ENCODE measurements around the gene COG5. TPM values are rescaled to one million over a fixed set of nuclear protein-coding genes. Genes with fewer than 3 reads are reported as not detected.
"Not testable (repeated sequence)": the region's sequence is repeated elsewhere in the genome, so short reads cannot be mapped to it uniquely, and the experiment has no call there.

The COG5 gene
- total RNA-seq, 2 experiments from 2014 or later = 29.2 to 30.7 TPM

- no peak overlapping the region for H3K4me3 Mint-ChIP-seq
- peaks cover 5% of the 10 kb centered on the region for H3K36me3 Mint-ChIP-seq (ENCODE audit: low read depth)
- H3K9me3 Mint-ChIP-seq = no peaks in the 10 kb centered on the region
- ChIA-PET POLR2A (no interaction called here), CTCF (no interaction called here)
- H3K27me3 Mint-ChIP-seq = no peaks in the 10 kb centered on the region
- H3K4me1 Mint-ChIP-seq = no peaks in the 10 kb centered on the region
- no peak for DNase-seq
- no peak overlapping the region for H3K27ac Mint-ChIP-seq
These were observed 326.3 kb downstream of the COG5 start for GRCh38 chr7:107237451-107237850.

DNA sequence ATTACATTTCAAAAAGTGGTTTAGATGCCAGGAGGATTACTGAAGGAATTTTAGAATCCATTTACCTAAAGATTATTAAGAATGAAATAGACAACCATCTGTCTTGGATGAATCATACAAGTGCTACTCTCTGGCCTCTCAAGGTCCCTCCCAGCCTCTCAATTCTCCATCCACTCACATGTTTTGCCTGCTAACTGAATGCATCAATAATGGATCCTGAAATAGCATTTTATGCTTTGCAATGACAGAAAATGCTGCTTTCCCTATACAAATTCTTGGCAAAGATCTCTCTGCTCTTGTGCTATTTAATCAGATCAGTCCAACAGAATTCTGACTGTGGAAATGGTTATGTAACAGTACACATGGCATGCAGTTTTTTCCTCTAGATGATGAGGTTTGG is 326.9 kb downstream of the COG5 start:
- H3K27ac Mint-ChIP-seq = no peak overlapping the region
- ChIA-PET CTCF (interaction anchor here (0.7 to 1.0 kb wide), 2 partner anchors 12 to 571 kb away, joined by 3 read pairs; no protein-coding TSS in a partner anchor), POLR2A (interaction anchor here (0.7 kb wide), 1 partner anchor 94 kb away, joined by 3 read pairs; no protein-coding TSS in a partner anchor)
- no peak for DNase-seq
- peaks cover 5% of the 10 kb centered on the region for H3K36me3 Mint-ChIP-seq (ENCODE audit: low read depth)
- no peaks in the 10 kb centered on the region for H3K27me3 Mint-ChIP-seq
- H3K4me3 Mint-ChIP-seq = no peak overlapping the region
- H3K4me1 Mint-ChIP-seq = no peaks in the 10 kb centered on the region
- no peaks in the 10 kb centered on the region for H3K9me3 Mint-ChIP-seq

- ChIA-PET CTCF (interaction anchor here (0.6 kb wide), 1 partner anchor 455 kb away, joined by 3 read pairs; no protein-coding TSS in a partner anchor), POLR2A (no interaction called here)
These were observed 329.3 kb downstream of the COG5 start for GRCh38 chr7:107234436-107234835.

GRCh38 chr7:107233981-107234380 is 329.7 kb downstream of the COG5 start:
- Mint-ChIP-seq H3K9me3 (no peaks in the 10 kb centered on the region), H3K4me1 (no peaks in the 10 kb centered on the region), H3K36me3 (ENCODE audit: low read depth) (peaks cover 1% of the 10 kb centered on the region), H3K27ac (no peak overlapping the region), H3K4me3 (no peak overlapping the region), H3K27me3 (no peaks in the 10 kb centered on the region)
- ChIA-PET CTCF (interaction anchor here (0.6 kb wide), 1 partner anchor 454 kb away, joined by 3 read pairs; no protein-coding TSS in a partner anchor), POLR2A (no interaction called here)
- no peak for DNase-seq

More at GRCh38 chr7:107234436-107234835, 329.3 kb downstream of the COG5 start:
- Mint-ChIP-seq H3K9me3 (no peaks in the 10 kb centered on the region), H3K27me3 (no peaks in the 10 kb centered on the region), H3K4me1 (no peaks in the 10 kb centered on the region), H3K36me3 (ENCODE audit: low read depth) (peaks cover under 1% of the 10 kb centered on the region), H3K4me3 (no peak overlapping the region), H3K27ac (no peak overlapping the region)
- no peak for DNase-seq

- Mint-ChIP-seq H3K4me3 (no peak overlapping the region), H3K27ac (no peak overlapping the region), H3K36me3 (ENCODE audit: low read depth) (peaks cover 2% of the 10 kb centered on the region), H3K4me1 (no peaks in the 10 kb centered on the region), H3K9me3 (no peaks in the 10 kb centered on the region), H3K27me3 (no peaks in the 10 kb centered on the region)
- no peak for DNase-seq
- ChIA-PET CTCF (no interaction called here), POLR2A (no interaction called here)
These were observed 330.5 kb downstream of the COG5 start for GRCh38 chr7:107233174-107233573.

DNA sequence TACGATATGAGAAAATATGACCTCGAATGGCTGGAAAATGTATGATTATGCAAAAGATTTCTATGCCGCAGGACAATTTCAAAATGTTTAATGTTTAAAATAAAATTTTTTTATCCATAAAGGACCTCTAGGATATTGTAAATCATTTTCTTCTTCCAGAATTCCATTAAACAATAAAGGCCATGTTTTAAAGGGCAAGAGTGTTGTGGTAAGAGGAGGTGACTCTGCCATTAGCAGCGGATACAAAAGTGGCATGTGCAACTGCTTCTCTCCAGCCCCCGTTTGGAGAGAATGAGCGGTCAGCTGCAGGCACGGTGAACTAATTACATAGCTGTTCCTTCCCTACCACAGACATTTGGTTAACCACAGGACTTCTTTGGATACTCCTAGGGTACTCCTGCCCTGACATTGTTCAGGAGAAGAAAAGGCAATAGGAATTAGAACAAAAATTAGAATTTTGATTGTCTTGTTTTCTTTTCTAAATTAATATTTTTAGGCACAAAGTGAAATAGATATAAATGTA is 331.1 kb downstream of the COG5 start:
- Mint-ChIP-seq H3K27ac (no peak overlapping the region), H3K36me3 (ENCODE audit: low read depth) (peaks cover 2% of the 10 kb centered on the region), H3K4me1 (no peaks in the 10 kb centered on the region), H3K27me3 (no peaks in the 10 kb centered on the region), H3K9me3 (no peaks in the 10 kb centered on the region), H3K4me3 (no peak overlapping the region)
- ChIA-PET POLR2A (no interaction called here), CTCF (no interaction called here)
- DNase-seq = no peak

- no peaks in the 10 kb centered on the region for H3K27me3 Mint-ChIP-seq
- DNase-seq = no peak
- POLR2A ChIA-PET = no interaction called here
- peaks cover 2% of the 10 kb centered on the region for H3K36me3 Mint-ChIP-seq (ENCODE audit: low read depth)
- H3K9me3 Mint-ChIP-seq = no peaks in the 10 kb centered on the region
- H3K4me1 Mint-ChIP-seq = no peaks in the 10 kb centered on the region
- H3K27ac Mint-ChIP-seq = no peak overlapping the region
- H3K4me3 Mint-ChIP-seq = no peak overlapping the region
- CTCF ChIA-PET = no interaction called here
These were observed 333.4 kb downstream of the COG5 start for GRCh38 chr7:107230334-107230733.

- no peaks in the 10 kb centered on the region for H3K9me3 Mint-ChIP-seq
- H3K4me1 Mint-ChIP-seq = no peaks in the 10 kb centered on the region
- ChIA-PET CTCF (no interaction called here), POLR2A (no interaction called here)
- DNase-seq = no peak
- H3K4me3 Mint-ChIP-seq = no peak overlapping the region
- no peaks in the 10 kb centered on the region for H3K27me3 Mint-ChIP-seq
- H3K36me3 Mint-ChIP-seq (ENCODE audit: low read depth) = peaks cover 2% of the 10 kb centered on the region
- no peak overlapping the region for H3K27ac Mint-ChIP-seq
These were observed 335.4 kb downstream of the COG5 start for GRCh38 chr7:107228291-107228690.

GRCh38 chr7:107224374-107225223 is 339.1 kb downstream of the COG5 start:
- ChIA-PET CTCF (interaction anchor here (1.7 kb wide), 1 partner anchor 11 kb away, joined by 4 read pairs; no protein-coding TSS in a partner anchor), POLR2A (no interaction called here)
- Mint-ChIP-seq H3K9me3 (no peaks in the 10 kb centered on the region), H3K27ac (no peak overlapping the region), H3K27me3 (no peaks in the 10 kb centered on the region), H3K36me3 (ENCODE audit: low read depth) (peaks cover 2% of the 10 kb centered on the region), H3K4me3 (no peak overlapping the region), H3K4me1 (no peaks in the 10 kb centered on the region)
- no peak for DNase-seq

- DNase-seq; H3K36me3 Mint-ChIP-seq (ENCODE audit: low read depth); H3K4me3 Mint-ChIP-seq; POLR2A ChIA-PET; H3K9me3 Mint-ChIP-seq; H3K27me3 Mint-ChIP-seq; H3K4me1 Mint-ChIP-seq; H3K27ac Mint-ChIP-seq: not testable (repeated sequence)
- CTCF ChIA-PET = interaction anchor here (0.6 to 1.1 kb wide), 2 partner anchors 12 to 817 kb away, joined by 3 read pairs; no protein-coding TSS in a partner anchor
These were observed 342.9 kb downstream of the COG5 start for GRCh38 chr7:107220806-107221205.

DNA sequence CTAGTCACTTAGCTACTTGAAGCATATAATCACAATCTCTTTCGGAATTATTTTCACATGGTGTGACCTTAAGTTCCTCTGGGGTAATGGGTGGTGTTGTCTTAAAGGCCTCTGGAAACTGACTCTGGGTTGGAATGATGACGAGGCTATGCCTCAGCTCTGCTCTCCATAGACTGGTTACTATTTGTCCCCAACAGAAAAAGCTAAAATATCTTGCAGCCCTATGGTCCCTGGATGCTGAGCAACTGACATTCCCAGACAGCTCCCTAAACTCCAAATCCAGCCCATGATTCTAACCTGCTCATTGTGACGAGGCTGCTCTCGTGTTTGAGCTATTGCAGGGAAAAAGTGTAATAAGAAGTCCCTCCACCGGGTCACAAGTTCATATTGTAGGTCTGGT is 343.4 kb downstream of the COG5 start:
- CTCF ChIA-PET = interaction anchor here (0.6 to 1.1 kb wide), 3 partner anchors 12 to 818 kb away, joined by 3 read pairs; no protein-coding TSS in a partner anchor
- no peak overlapping the region for H3K4me3 Mint-ChIP-seq

DNA sequence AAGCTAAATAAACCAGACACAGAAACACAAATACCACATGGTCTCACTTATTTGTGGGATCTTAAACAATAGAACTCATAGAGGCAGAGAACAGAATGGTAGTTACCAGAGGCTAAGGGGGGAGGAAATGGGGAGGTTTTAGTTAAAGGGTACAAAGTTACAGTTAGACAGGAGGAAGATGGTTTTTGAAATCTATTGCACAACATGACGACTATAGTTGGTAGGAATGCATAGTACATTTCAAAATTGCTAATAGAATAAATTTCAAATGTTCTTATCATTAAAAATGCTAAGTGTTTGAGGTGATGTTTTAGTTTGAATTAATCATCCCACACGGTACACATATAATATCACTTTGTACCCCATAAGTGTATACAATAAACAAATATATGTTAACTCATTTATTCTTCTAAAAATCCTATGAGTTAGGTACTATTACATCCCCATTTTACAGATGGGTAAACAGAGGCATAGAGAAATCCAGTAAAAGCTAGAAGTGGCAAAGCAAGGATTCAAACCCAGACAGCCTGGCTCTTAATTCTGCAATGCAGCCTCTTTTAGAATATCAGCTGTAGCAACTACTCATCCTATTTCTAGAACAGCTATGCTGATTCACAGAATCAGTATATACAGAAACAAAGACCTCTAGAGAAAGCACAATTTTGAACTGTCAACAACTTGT is 344.0 kb downstream of the COG5 start:
- CTCF ChIA-PET = interaction anchor here (0.9 kb wide), 1 partner anchor 39 kb away, joined by 3 read pairs; no protein-coding TSS in a partner anchor
- Mint-ChIP-seq H3K27me3 (no peaks in the 10 kb centered on the region), H3K27ac (no peak overlapping the region), H3K36me3 (ENCODE audit: low read depth) (peaks cover 4% of the 10 kb centered on the region), H3K4me1 (no peaks in the 10 kb centered on the region), H3K4me3 (no peak overlapping the region), H3K9me3 (peaks cover 4% of the 10 kb centered on the region)
- POLR2A ChIA-PET = no interaction called here
- DNase-seq = no peak

More for the DNA sequence above, 343.4 kb downstream of the COG5 start:
- Mint-ChIP-seq H3K27me3 (no peaks in the 10 kb centered on the region), H3K4me1 (no peaks in the 10 kb centered on the region), H3K9me3 (peaks cover 2% of the 10 kb centered on the region), H3K36me3 (ENCODE audit: low read depth) (peaks cover 2% of the 10 kb centered on the region), H3K27ac (no peak overlapping the region)
- DNase-seq = no peak
- POLR2A ChIA-PET = no interaction called here

GRCh38 chr7:107213945-107214344 is 349.8 kb downstream of the COG5 start:
- ChIA-PET CTCF (interaction anchor here (1.0 to 1.7 kb wide), 2 partner anchors 11 to 13 kb away, joined by 3 to 4 read pairs; no protein-coding TSS in a partner anchor), POLR2A (no interaction called here)
- Mint-ChIP-seq H3K36me3 (ENCODE audit: low read depth) (peaks cover 28% of the 10 kb centered on the region), H3K4me3 (no peak overlapping the region), H3K27ac (no peak overlapping the region), H3K9me3 (peaks cover 13% of the 10 kb centered on the region), H3K4me1 (no peaks in the 10 kb centered on the region), H3K27me3 (no peaks in the 10 kb centered on the region)
- DNase-seq = no peak
